HG02642 (cell line): ENCODE data around the gene GLRX3.
"Not testable (repeated sequence)": the region's sequence is repeated elsewhere in the genome, so short reads cannot be mapped to it uniquely, and the experiment has no call there.

Experiments used
- ATAC-seq: cut with Tn5 transposase; IDR thresholded peaks from one replicate; pipeline ENCODE4 v1.9.1; 2021; ENCODE audit warnings: mild to moderate bottlenecking; ENCODE audit not compliant: unreplicated experiment, poor library complexity

The GLRX3 gene

DNA sequence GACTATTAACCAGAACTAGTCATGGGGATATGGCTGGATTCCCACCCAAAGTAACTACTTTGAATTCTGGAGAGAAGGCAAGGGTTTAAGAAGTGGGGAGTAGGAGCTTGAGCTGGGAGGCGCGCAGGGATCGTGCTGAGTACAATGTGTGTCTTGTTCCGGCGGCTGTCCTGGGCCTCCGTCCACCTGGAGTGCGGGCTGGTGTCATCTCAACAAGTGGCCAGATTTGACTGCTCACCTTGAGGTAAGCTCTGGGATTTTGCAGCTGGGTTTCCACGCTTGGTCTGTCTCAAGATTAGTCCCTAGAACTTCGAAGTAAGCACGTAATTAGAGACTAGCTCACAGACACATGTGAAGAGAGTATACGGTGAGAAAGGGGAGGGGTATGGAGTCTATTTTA is 49.4 kb downstream of the GLRX3 start:
- ATAC-seq = no peak

DNA sequence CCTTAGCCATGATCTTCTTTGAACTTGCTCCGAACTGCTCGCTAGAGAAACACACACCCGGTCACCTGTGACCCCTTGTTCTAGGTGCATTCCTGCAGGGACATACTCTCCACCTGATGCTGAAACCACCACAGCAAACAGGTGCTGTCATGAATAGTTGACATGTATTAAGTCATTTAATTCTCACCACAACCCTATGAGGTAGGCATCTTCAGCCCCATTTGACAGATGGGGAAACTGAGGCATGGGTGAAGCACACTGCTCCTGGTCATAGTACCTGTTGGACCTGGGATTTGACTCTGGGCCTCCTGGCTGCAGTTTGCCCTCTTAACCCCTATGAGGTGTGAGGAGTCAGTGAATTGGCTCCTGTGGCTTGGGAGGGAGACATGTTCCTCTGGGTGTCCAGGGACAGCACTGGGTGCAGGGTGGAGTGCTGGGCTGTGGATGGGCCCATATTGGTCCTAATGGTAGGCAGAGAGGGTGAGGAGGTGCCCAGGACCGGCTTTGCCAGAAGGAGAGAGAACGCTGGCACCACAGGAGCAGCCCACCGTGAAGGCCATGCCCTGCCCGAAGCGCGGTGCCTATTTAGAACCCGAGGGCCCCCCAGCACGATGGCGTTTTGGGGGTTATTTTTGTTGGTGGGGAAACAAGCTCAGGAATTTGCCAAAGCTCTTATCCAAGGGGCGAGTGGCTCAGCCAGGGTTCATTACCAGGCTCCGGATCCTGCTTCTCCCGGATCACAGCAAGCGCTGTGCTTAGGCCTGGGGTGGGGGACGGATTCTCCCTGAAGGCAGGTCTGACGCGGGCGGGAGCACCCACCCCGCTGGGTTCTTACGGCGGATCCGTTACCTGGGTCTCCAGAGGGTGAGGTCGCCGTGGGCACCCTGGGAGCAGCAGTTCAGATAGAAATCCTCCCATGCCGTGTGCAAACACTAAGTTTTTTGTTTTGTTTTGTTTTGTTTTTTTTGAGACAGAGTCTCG is 52.3 kb downstream of the GLRX3 start:
- ATAC-seq = no peak

DNA sequence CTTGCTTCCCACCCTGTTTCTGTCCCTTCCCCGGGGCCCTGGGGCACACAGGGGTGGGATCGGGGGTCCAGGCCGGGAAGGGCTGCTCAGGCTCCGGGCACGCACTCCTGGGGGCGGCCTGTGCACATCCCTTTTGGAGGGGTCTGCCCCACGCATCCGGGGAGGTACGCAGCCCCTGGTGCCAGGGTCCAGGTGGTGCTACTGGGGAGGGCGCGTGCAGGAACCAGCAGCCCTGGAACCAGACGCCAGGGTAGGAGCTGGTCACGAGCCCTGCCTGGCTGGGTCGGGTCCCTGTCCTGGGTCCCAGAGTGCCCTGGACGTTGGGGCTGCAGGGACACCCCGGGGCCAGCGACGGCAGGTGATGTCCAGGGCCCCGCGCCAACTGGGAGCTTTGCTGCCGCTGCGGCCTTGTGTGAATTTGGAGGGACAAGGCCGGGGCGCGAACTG is 53.4 kb downstream of the GLRX3 start:
- ATAC-seq = no peak

DNA sequence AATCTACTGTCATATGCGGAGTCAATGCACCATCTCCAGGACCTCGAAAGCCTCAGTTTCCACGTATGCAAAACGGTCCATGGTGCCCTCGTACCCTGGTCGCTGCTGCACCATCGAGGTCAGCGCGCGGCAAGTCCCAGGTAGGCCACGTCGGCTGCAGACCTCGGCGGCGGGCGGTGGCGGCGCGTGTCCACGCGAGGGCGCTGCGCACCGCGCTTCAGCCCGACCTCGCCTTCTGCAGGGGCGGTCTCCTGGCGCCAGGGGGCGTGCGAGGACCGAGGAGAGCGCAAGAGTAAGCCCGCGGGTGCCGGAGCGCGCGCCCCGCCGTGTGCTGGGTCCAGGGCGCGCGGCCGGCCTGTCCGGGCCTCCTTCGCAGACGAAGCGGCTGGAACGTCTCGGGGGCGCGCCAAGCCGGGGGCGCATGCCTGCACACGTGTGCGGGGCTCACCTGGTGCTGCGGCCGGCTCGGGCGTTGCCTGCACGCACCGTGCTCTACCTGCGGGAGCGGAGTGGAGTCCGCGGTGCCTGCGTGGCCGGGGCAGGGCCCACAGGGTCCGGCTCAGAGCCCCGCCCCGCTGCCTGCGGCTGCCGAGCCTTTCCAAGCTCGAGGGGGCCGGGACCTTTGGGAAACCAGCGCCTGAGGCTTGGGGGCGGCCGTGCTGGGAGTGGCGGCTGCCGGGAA is 54.0 kb downstream of the GLRX3 start:
- peak; percentile 91 for ATAC-seq

DNA sequence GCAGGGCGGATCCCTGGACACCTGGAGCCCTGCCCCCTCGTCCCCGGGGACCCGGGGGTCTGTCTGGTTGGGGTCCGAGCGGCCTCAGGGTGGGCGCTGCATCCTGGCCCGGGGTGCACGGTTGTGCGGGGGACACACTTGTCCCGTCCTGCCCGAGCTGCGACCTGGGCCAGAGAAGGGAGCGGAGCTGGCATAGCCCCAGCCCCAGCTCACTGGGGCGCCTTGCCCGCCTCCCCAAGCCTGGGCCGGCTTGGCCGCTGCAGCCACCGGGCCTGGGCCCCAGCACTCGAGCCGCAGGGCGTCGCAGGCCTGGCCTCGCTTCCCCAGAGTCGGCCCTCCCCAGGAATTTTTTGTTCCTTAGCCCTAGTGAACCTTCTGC is 54.5 kb downstream of the GLRX3 start:
- ATAC-seq = no peak

DNA sequence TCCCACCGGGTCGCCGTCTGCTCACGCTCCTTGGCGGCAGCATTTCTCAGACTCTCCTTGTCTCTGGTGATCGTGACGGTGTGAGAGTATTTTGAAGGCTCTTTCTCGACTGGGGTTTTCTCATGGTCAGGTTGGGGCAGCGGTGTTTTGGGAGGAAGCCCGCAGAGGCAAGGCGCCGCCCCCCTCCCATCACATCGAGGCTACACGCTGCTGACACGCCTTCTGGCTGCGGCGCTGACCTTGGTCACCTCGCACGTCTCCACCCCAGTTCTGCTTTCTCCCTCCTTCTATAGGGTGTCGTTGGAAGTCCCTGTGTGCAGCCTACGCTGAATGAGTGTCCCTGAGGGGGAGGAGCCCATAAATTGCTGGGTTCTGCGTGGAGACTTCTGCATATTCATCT is 55.2 kb downstream of the GLRX3 start:
- ATAC-seq = no peak

DNA sequence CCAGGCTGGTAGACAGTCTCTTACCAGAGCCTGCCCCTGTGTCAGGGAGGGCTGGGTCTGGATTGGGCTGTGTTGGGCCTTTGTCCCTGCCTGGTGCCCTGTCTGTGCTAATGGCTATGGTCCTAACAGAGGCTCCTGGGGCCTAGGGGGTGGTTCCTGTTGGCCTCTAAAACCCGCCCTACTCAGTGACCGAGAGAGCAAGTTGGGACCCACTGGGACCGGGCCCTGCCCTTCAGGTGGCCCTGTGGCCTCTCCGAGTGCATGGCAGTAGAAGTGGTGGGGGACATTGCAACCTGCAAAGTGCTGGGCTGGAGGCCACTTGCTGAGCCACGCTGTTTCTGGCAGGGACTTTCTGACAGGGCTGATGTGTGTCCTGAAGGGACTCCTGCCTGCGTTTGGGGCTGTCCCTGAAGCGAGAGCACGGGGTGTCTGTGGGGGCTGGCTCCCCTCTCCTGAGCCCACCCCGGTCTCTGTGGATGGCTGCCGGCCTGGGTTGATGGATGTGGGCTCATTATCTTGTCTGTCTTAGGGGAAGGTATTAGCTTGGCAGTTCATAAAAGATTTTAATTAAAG is 56.2 kb downstream of the GLRX3 start:
- ATAC-seq = no peak

DNA sequence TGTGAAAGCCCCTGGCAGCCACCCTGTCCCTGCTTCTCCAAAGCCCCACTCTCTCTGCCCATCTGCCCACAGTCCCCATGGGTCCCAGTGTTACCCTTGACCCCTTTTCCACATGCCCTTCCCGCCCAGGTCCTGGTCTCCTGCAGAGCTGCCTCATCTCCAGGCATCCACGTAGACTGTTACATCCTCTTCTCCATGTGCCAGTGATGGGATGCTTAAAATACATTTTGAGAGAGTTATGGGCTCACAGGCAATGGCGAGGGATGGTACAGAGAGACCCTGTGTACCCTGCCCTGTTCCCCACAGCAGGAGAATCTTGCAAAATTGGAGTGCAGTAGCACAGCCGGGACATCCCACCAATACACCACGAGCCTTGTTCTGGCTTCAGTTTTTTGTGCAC is 56.8 kb downstream of the GLRX3 start:
- ATAC-seq = no peak

DNA sequence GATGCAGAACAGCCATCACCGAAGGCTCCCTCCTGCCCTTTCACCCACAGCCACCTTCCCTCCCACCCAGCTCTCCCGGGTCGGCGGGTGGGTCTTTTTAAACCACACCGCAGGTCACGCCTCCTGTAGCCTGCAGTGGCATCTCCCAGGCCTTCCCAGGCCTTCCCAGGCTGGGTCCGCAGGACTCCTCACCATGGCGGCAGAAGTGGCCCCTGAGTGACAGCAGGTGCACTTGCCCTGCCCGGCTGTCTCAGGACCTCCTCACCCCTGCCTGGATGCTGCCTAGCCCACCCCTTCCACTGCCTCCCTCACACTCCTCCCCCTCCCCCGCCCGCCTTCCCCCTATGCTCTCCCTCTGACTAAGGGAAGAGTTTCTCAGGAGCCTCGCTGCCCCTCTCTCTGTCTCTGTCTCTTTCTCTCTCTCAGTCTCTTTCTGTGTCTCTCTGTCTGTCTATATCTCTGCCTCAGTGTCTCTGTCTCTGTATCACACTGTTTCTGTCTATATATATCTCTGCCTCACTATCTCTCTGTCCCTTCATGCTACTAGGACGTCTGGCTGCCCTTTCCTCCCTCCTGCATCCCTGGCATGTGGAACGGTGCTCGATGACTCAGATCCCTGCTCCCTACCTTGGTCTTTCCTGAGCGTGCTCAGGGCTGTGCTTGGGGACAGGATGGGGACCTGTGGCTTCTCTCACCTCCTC is 57.5 kb downstream of the GLRX3 start:
- no peak for ATAC-seq

DNA sequence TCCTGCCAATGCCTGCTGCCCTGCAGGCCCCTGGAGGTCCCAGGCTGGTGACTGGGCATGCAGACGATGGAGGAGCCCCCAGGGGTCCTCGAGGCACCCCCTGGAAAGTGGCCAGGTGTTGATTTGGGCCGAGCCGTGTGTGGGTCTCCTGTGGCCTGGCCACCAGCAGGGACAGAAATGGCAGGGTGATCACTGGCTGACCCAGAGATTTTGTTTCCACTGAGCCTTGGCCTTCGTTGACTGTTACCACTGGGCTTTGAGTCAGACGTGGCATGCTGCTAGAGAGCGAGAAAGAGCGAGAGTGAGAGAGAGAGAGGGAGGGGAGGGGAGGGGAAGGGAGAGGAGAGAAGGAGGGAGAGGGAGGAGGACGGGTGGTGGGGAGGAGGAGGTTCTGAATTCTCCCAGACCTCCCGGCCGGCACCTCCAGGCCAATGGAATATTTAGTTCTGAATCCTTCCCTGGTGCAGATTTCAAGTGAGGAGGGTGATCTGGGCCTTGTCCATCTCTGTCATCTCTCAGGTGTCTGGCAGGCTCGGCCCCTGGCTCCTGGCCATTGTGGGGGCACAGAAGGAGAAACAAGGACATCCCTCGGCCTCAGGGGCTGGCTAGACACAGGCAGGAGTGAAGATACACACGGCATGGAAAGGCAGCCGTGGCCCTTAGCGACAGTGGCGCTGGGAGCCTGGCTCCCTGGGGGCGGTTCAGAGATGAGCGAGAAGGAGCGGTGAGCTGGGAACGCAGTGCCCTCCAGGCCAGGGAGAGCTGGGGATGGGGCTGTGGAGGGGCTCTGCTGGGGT is 58.2 kb downstream of the GLRX3 start:
- no peak for ATAC-seq

DNA sequence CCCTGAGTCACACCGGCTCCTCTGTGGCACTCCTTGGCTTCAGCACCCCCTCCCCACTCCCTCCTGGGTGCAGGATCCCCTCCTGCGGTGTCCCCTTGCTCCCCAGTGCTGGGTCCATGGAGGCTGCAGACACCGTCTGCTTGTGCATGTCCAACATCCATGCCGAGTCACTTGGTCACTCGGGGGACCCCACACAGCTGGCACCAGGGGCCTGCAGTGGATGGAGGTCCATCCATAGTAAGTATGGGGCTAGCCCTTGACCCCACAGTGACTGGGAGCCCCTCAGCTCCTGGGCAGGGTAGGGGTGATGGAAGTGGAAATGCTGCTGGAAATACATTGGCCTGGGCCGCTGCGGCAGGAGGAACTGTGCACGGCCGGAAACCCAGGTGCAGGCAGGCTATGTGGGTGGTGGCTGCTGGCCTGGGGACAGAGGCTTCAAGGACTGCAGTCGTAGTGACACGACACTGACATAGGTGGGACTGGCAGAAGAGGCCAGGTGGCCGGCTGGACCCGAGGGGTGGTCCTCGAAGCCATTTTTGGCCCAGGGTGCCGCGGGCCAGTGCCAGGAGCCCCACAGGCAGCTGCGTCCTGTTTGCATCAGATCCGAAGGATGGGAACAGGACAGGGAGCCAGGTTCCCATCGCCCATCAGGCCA is 58.9 kb downstream of the GLRX3 start:
- no peak for ATAC-seq

DNA sequence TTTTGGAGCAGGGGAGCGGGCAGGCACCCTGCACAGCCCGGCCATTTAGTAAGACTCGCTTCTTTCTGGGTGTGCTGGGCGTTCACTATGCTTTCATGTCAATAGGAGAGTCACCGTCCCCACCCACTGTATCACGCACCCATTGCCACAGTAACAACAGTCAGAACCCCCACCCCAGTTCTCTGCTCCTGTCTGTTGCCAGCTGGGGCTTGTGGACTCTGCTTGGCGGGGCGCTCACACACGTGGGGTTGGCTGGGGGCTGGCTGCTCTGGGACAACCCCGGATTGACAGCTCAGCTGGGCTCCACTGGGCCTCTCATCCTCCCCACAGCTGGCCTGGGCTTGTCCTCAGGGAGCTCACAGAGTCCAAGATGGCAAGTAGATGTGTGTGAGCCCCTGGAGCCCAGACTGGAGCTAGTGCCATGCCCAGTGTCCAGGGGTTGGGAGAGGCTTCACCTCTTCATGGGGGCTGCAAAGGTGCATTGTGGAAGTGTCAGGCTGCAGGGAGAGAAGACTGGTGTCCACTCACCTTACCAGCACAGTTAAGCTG is 59.6 kb downstream of the GLRX3 start:
- no peak for ATAC-seq

DNA sequence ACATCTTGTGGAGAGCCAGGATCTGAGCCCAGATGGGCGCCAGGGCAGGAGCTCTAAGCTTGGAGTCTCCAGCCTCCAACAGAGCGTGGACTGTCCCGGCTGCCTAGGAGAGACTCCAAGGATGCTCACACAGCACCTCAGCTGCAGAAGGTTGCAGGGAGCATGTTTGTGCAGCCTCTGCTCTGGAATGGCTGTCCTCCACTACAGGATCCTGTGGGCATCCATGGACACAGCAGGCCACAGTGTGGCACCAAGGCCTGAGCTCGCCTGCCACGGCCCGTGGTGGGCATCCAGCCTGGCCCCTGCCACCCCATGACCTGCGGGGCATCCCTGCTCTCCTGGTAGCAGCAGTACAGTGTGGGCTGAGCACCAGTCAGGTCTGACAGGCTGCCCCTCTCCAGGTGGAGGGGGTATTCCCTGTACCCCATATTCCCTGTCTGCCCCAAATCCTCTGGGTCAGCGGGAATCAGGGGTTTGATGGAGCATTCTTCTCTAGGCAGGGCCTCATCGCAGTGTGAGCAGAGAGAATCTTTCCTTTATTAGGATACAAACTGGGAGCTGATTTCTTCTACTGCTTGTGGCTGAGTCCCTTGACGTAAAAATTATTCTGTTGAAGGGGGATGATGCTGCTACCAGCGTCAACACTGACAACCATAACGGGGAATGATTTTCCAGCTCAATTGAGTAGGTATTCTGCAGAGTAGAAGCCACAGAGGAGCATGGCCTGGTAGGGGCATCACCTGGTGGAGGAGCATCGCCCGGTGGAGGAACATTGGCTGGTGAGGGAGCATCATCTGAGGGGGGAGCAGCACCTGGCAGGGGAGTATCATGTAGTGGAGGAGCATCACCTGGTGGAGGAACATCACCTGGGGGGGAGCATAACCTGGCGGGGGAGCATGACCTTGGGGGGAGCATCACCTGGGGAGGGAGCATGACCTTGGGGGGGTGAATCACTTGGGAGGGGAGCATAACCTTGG is 60.6 kb downstream of the GLRX3 start:
- no peak for ATAC-seq

DNA sequence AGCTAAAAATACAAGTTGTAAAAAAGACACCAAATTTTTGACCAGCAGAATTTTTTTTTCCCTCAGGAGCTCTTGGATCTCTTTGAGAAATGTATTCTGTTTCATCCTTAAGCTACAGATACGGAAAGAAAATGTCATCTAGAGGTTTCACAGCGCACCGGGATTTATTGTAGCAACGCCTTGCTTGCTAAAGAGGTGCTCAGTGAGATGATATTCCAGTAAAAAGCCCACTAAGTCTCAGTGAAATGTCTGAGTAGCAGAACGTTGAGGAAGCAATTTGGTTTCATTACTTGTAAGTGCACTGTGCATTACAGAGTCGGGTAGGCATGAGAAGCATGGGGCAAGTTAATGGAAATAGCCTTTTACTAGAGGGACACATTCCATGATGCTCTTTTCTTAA is 62.5 kb downstream of the GLRX3 start:
- no peak for ATAC-seq

DNA sequence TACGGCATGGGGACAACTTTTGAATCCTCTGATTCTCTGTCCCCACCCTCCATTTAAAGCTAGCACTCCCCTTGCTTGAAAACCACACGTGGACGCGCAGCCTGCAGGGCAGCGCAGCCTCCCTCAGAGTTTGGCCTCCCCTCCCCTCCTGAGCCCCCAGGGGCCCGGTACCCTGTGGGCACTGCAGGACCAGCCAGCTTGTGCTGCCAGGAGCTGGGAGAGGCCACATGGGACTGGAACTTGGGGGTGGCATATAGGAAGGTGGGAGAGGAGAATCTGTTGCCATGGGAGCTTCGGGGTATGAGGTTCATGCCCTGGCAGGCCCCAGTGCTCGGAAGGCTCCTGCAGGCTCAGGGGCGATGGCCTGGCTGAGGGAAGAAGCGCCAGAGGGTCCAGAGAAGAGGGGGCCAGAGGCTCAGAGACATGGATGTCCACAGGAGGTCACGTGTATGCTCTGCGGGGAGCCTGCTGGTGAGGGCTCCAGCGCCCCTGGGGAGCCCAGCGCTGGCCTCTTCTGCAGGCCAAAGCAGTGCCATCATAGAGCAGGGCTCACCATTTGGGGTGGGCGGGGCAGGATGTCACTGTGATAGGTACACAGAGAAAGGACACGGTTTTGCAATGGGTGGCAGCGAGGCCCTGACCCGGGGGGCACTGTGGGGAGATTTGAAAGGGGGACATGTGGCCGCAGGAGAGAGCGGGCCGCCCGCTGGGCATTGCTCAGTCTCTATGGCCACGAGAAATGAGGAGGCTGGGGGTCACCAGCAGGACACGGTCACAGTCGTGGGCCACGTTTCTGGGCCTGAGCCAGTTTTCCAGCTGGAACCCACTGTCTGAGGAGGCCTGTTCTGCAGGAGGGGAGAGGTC is 64.2 kb downstream of the GLRX3 start:
- no peak for ATAC-seq

DNA sequence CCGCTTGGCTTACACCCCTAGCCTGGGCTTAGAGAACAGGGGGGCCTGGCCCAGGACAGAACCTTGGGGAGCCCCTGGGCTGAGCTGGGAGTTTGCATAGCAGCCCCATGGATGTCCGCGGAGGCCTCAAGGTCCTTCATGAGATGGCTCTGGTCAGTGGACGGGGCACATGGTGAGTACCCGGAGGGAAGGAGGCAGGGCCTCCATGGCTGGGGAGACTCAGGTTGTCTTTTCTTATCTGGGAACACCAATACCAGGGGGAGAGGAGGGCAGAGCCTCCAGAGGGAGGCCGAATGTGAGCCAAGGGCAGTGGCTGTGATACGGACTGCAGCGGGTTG is 64.8 kb downstream of the GLRX3 start:
- no peak for ATAC-seq

DNA sequence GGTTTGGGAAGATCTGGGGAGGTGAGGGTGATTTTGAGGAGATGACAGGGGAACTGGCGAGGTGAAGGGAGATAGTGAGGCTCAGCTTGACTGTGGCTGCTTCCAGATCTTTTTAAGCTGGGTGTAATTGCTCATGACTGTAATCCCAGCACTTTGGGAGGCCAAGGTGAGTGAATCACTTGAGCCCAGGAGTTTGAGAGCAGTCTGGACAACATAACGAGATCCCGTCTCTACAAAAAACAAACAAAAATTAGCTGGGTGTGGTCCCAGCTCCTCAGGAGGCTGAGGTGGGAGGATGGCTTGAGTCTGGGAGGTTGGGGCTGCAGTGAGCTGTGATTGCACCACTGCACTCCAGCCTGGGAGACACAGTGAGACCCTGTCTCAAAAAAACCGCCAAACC is 66.0 kb downstream of the GLRX3 start:
- ATAC-seq = not testable (repeated sequence)
